Activated B cell treated with CpG ODN at 0.5 μM for 24 hours (primary cell): Measurements from ENCODE around the gene IRAK3. TPM values are rescaled to one million over a fixed set of nuclear protein-coding genes. Genes with fewer than 3 reads are reported as not detected.

Experiments
- ATAC-seq: fragments of 200-7000 bp; cut with Tn5 transposase; one replicate; pipeline ENCODE4 v1.10.0; 2021; ENCODE audit warnings: low read depth, mild to moderate bottlenecking, moderate library complexity
- CTCF ChIA-PET: fragments of 350-600 bp; sonication (Branson Sonifier 250); formaldehyde crosslinking; loops from one replicate; lab custom pipeline; 2021; ENCODE audit warnings: antibody characterized with exemption; lab: Charles Lee
- POLR2A ChIA-PET: fragments of 350-600 bp; sonication (Branson Sonifier 250); formaldehyde crosslinking; loops from one replicate; lab custom pipeline; 2021; ENCODE audit warnings: antibody characterized with exemption; lab: Charles Lee
- DNase-seq: peaks from one replicate; pipeline ENCODE4 v3.0.0; 2022
- H3K27ac Mint-ChIP-seq: one replicate; pipeline ENCODE4 v1.8.0; 2020; ENCODE audit warnings: mixed read lengths
- H3K27me3 Mint-ChIP-seq: one replicate; pipeline ENCODE4 v1.8.0; 2021; ENCODE audit warnings: mixed read lengths
- H3K36me3 Mint-ChIP-seq: one replicate; pipeline ENCODE4 v1.8.0; 2021; ENCODE audit warnings: low read depth, mixed read lengths
- H3K4me1 Mint-ChIP-seq: one replicate; pipeline ENCODE4 v1.8.0; 2021; ENCODE audit warnings: mixed read lengths
- H3K4me3 Mint-ChIP-seq: one replicate; pipeline ENCODE4 v1.8.0; 2020; ENCODE audit warnings: mild to moderate bottlenecking, mixed read lengths
- H3K9me3 Mint-ChIP-seq: one replicate; pipeline ENCODE4 v1.8.0; 2020; ENCODE audit warnings: mixed read lengths
- intact Hi-C: fragments of 100-400 bp; cut with micrococcal nuclease; formaldehyde crosslinking; loops from one replicate; pipeline ENCODE4 v1.15.1; 2024
- total RNA-seq: library from RNA; stranded (reverse); gene quantifications from 2 replicates; pipeline ENCODE4 v1.2.3, GENCODE V29; 2022
- TF ChIP-seq, protein P1 (sequence below): fragments of 200-600 bp; IDR thresholded peaks from one replicate; pipeline ENCODE4 v1.8.0; 2022; ENCODE audit warnings: antibody characterized with exemption, mild to moderate bottlenecking

Gene IRAK3
- total RNA-seq, 1 donor from 2014 or later: 6.6 TPM

DNA sequence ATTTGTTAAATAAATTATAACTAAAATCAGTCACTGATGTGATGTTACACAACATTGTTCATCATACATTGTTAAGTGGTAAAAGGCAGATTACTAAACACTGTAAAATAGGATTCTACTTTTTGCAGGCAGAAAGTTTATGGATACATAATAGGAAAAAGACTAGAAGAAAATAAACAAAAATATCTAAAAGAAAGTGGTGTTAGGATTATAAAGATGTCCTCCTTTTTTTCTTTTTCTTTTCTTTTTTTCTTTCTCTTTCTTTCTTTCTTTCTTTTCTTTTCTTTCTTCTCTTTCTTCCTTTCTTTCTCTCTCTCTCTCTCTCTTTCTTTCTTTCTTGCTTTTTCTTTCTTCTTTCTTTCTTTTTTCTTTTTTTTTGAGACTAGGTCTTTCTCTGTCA is 73.7 kb downstream of the IRAK3 start:
- intact Hi-C loops: no loop called here
- H3K4me1 Mint-ChIP-seq: no peaks in the 10 kb centered on the region
- DNase-seq (no peak), ATAC-seq (no peak)
- ChIA-PET CTCF (no interaction called here), POLR2A (no interaction called here)
- TF ChIP-seq, protein P1, sequence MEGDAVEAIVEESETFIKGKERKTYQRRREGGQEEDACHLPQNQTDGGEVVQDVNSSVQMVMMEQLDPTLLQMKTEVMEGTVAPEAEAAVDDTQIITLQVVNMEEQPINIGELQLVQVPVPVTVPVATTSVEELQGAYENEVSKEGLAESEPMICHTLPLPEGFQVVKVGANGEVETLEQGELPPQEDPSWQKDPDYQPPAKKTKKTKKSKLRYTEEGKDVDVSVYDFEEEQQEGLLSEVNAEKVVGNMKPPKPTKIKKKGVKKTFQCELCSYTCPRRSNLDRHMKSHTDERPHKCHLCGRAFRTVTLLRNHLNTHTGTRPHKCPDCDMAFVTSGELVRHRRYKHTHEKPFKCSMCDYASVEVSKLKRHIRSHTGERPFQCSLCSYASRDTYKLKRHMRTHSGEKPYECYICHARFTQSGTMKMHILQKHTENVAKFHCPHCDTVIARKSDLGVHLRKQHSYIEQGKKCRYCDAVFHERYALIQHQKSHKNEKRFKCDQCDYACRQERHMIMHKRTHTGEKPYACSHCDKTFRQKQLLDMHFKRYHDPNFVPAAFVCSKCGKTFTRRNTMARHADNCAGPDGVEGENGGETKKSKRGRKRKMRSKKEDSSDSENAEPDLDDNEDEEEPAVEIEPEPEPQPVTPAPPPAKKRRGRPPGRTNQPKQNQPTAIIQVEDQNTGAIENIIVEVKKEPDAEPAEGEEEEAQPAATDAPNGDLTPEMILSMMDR: no peak
- no peak overlapping the region for H3K27ac Mint-ChIP-seq
- no peaks in the 10 kb centered on the region for H3K9me3 Mint-ChIP-seq
- peaks cover 8% of the 10 kb centered on the region for H3K27me3 Mint-ChIP-seq
- no peak overlapping the region for H3K4me3 Mint-ChIP-seq
- H3K36me3 Mint-ChIP-seq: no peaks in the 10 kb centered on the region

DNA sequence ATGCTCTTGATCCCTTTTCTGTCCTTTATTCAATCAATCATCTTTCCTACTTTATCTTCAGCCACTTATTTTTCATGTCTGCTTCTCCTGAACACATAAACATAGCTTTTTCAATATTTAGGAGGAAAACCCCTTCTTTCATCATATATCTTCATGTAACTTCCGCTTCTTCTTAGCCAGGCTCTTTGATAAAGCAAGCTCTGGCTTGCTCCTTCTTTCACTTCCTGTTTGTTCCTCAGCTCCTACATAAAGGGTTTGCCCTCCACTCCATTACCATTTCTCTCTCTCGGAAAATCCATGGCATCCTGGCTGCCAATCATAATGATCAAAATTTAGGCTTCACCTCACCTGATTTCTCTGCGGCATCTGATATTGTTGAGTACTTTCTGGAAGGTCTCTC is 79.5 kb downstream of the IRAK3 start:
- H3K27ac Mint-ChIP-seq: no peak overlapping the region
- POLR2A ChIA-PET: no interaction called here
- TF ChIP-seq, protein P1: no peak
- DNase-seq (no peak), ATAC-seq (no peak)
- peaks cover 8% of the 10 kb centered on the region for H3K27me3 Mint-ChIP-seq
- H3K4me3 Mint-ChIP-seq: no peak overlapping the region
- intact Hi-C loops: no loop called here
- no peaks in the 10 kb centered on the region for H3K9me3 Mint-ChIP-seq
- no peaks in the 10 kb centered on the region for H3K4me1 Mint-ChIP-seq
- CTCF ChIA-PET: interaction anchor here (1.0 to 6.7 kb wide), 3 partner anchors 34 to 425 kb away, joined by 3 to 89 read pairs (median 3); partner anchors contain the start of gene HELB
- no peaks in the 10 kb centered on the region for H3K36me3 Mint-ChIP-seq

DNA sequence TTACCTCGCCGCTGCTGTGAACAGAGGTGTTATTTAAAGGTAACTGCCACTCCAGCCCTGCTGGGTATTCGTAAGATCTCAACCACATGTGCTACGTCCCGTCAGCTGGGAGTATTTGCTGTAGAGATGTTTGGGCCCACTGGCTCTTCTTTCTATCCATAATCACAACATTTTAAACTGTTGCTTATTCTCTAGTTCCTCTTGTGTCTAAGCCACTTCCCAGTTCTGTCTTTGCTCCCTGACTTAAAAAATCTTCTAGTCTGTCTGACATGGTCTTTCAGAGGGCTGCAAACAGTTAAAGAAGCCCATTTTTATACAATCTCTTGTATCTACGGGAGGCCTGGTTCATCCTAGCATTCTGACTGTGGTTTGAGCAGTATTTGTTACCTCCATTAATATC is 80.1 kb downstream of the IRAK3 start:
- Mint-ChIP-seq H3K4me3 (no peak overlapping the region), H3K27ac (no peak overlapping the region), H3K27me3 (peaks cover 6% of the 10 kb centered on the region), H3K4me1 (no peaks in the 10 kb centered on the region), H3K9me3 (no peaks in the 10 kb centered on the region), H3K36me3 (no peaks in the 10 kb centered on the region)
- TF ChIP-seq, protein P1: no peak
- ChIA-PET POLR2A (interaction anchor here (1.2 kb wide), 1 partner anchor 100 kb away, joined by 6 read pairs; the partner anchor contains the start of gene TMBIM4), CTCF (interaction anchor here (1.0 to 6.7 kb wide), 7 partner anchors 14 to 592 kb away, joined by 3 to 89 read pairs (median 6); partner anchors contain the start of gene HELB)
- ATAC-seq: no peak
- intact Hi-C loops: no loop called here
- DNase-seq: no peak

DNA sequence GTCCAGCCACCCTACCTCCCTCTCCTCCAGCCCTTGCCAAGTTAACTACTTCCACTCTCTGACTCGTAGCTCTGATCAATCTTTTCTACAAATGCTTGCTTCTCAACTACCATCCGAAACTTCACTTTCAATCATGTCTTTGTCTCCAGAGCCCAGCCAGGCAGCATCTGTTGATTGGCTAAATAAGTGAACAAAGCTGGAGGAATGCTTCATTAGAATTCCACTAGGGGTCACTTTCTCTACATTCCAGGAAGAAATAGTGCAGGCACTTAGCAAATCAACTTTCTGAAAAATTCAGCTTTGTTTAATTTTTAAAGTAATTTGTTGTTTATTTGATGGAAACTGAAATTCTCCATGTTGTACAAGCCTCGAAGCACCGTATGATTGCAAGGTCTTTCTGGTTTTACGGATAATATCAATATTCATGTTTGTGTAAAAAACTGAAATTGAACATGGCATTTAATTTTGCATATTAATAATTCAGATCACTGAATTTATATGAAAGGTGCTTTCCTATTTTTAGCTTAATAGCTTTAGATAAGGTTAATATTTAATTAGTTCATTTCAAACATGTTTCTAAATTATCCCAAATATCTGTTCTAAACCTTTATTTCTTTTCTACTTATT is 80.9 kb downstream of the IRAK3 start:
- no peak for DNase-seq
- no peak for ATAC-seq
- Mint-ChIP-seq H3K4me1 (no peaks in the 10 kb centered on the region), H3K4me3 (no peak overlapping the region), H3K36me3 (no peaks in the 10 kb centered on the region), H3K27me3 (peaks cover 2% of the 10 kb centered on the region), H3K9me3 (no peaks in the 10 kb centered on the region), H3K27ac (no peak overlapping the region)
- CTCF ChIA-PET: interaction anchor here (1.0 to 6.7 kb wide), 9 partner anchors 13 to 591 kb away, joined by 3 to 89 read pairs (median 6); partner anchors contain the start of gene TMBIM4
- TF ChIP-seq, protein P1: no peak
- POLR2A ChIA-PET: interaction anchor here (1.2 kb wide), 1 partner anchor 101 kb away, joined by 6 read pairs; the partner anchor contains the start of gene TMBIM4
- intact Hi-C loops: loop anchor here (1.0 to 2.0 kb wide), 3 partner anchors 139 to 591 kb away; no protein-coding TSS in a partner anchor

DNA sequence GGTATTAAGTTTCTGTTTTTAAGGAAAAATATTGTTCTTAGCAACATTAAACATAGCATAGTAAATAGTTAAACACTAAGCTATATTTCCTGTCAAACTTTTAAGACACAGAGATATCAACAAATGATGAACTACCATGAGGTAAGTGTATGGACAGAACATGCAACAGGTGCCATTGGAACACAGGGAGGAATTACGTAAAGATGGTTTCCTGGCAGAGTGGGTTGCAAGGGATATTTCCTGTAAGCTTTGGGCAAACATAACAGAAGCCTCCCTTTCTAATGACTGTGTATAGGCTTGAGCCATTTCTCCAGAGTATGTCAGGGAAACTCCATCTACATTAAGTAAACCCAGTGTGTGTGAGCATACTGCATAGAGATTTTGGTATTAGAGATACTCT is 81.6 kb downstream of the IRAK3 start:
- TF ChIP-seq, protein P1: no peak
- CTCF ChIA-PET: interaction anchor here (1.0 to 6.7 kb wide), 8 partner anchors 101 to 590 kb away, joined by 3 to 89 read pairs (median 6); partner anchors contain the start of gene TMBIM4
- Mint-ChIP-seq H3K9me3 (no peaks in the 10 kb centered on the region), H3K27me3 (peaks cover 2% of the 10 kb centered on the region), H3K36me3 (no peaks in the 10 kb centered on the region), H3K4me3 (no peak overlapping the region), H3K27ac (no peak overlapping the region), H3K4me1 (no peaks in the 10 kb centered on the region)
- intact Hi-C loops: loop anchor here (1.0 to 2.0 kb wide), 3 partner anchors 138 to 591 kb away; no protein-coding TSS in a partner anchor
- no peak for ATAC-seq
- POLR2A ChIA-PET: no interaction called here
- no peak for DNase-seq
